Activated naive CD8-positive, alpha-beta T cell treated with anti-CD3 and anti-CD28 coated beads, Interleukin-2, amount 10 ng/mL, durations not matched to agents 7 days and 5 days (primary cell): ENCODE measurements around the gene SEC22A. TPM values are rescaled to one million over a fixed set of nuclear protein-coding genes. Genes with fewer than 3 reads are reported as not detected.

Experiments used
- ATAC-seq: fragments of 150-1000 bp; cut with Tn5 transposase; one replicate; pipeline ENCODE4 v1.10.0; 2021; ENCODE audit warnings: low read depth, moderate library complexity
- POLR2A ChIA-PET: fragments of 350-600 bp; sonication (Branson Sonifier 250); formaldehyde crosslinking; loops from one replicate; lab custom pipeline; 2021; ENCODE audit warnings: antibody characterized with exemption; lab: Charles Lee
- DNase-seq: peaks from one replicate; pipeline ENCODE4 v3.0.0; 2021
- H3K27ac Mint-ChIP-seq: one replicate; pipeline ENCODE4 v1.8.0; 2022; ENCODE audit warnings: mild to moderate bottlenecking, mixed read lengths
- H3K27me3 Mint-ChIP-seq: one replicate; pipeline ENCODE4 v1.8.0; 2022; ENCODE audit warnings: mild to moderate bottlenecking, moderate library complexity, mixed read lengths
- H3K36me3 Mint-ChIP-seq: one replicate; pipeline ENCODE4 v1.8.0; 2021; ENCODE audit warnings: mild to moderate bottlenecking, mixed read lengths
- H3K4me1 Mint-ChIP-seq: one replicate; pipeline ENCODE4 v1.8.0; 2021; ENCODE audit warnings: mixed read lengths
- H3K4me3 Mint-ChIP-seq: one replicate; pipeline ENCODE4 v1.8.0; 2022; ENCODE audit warnings: mild to moderate bottlenecking, moderate library complexity, mixed read lengths
- H3K9me3 Mint-ChIP-seq: one replicate; pipeline ENCODE4 v1.8.0; 2021; ENCODE audit warnings: mixed read lengths
- total RNA-seq, 2 experiments: library from RNA; stranded (reverse); gene quantifications; one replicate each; pipeline ENCODE4 v1.2.3, GENCODE V29; 2021

Gene SEC22A
- total RNA-seq, 2 experiments from 2014 or later, result 13.3 to 21.4 TPM

GRCh38 chr3:123300056-123300455 lies 98.3 kb downstream of the SEC22A start:
- Mint-ChIP-seq H3K27ac (no peak overlapping the region), H3K27me3 (no peaks in the 10 kb centered on the region), H3K4me3 (no peak overlapping the region), H3K36me3 (no peaks in the 10 kb centered on the region), H3K9me3 (no peaks in the 10 kb centered on the region), H3K4me1 (no peaks in the 10 kb centered on the region)
- ATAC-seq (no peak), DNase-seq (no peak)
- POLR2A ChIA-PET, result no interaction called here

- Mint-ChIP-seq H3K9me3 (no peaks in the 10 kb centered on the region), H3K27me3 (no peaks in the 10 kb centered on the region), H3K4me3 (no peak overlapping the region), H3K36me3 (no peaks in the 10 kb centered on the region), H3K27ac (no peak overlapping the region), H3K4me1 (no peaks in the 10 kb centered on the region)
- DNase-seq (no peak), ATAC-seq (no peak)
- POLR2A ChIA-PET, result no interaction called here
Observed at GRCh38 chr3:123300583-123300982, 98.8 kb downstream of the SEC22A start.

GRCh38 chr3:123301331-123302184 lies 99.8 kb downstream of the SEC22A start:
- H3K4me3 Mint-ChIP-seq, result no peak overlapping the region
- no peak overlapping the region for H3K27ac Mint-ChIP-seq
- no peaks in the 10 kb centered on the region for H3K4me1 Mint-ChIP-seq
- ATAC-seq, result no peak
- H3K36me3 Mint-ChIP-seq, result no peaks in the 10 kb centered on the region
- POLR2A ChIA-PET, result no interaction called here
- H3K9me3 Mint-ChIP-seq, result no peaks in the 10 kb centered on the region
- no peak for DNase-seq
- H3K27me3 Mint-ChIP-seq, result peaks cover 2% of the 10 kb centered on the region

GRCh38 chr3:123302961-123303360 lies 101.2 kb downstream of the SEC22A start:
- H3K9me3 Mint-ChIP-seq, result no peaks in the 10 kb centered on the region
- peaks cover 2% of the 10 kb centered on the region for H3K27me3 Mint-ChIP-seq
- ATAC-seq (no peak), DNase-seq (no peak)
- no peak overlapping the region for H3K4me3 Mint-ChIP-seq
- no peak overlapping the region for H3K27ac Mint-ChIP-seq
- no peaks in the 10 kb centered on the region for H3K4me1 Mint-ChIP-seq
- no peaks in the 10 kb centered on the region for H3K36me3 Mint-ChIP-seq
- POLR2A ChIA-PET, result no interaction called here

- Mint-ChIP-seq H3K4me1 (no peaks in the 10 kb centered on the region), H3K4me3 (no peak overlapping the region), H3K36me3 (no peaks in the 10 kb centered on the region), H3K9me3 (no peaks in the 10 kb centered on the region), H3K27ac (no peak overlapping the region), H3K27me3 (peaks cover 2% of the 10 kb centered on the region)
- DNase-seq (no peak), ATAC-seq (no peak)
- POLR2A ChIA-PET, result no interaction called here
Observed at GRCh38 chr3:123303976-123304560, 102.3 kb downstream of the SEC22A start.

GRCh38 chr3:123305192-123305591 lies 103.4 kb downstream of the SEC22A start:
- no peak overlapping the region for H3K4me3 Mint-ChIP-seq
- no peaks in the 10 kb centered on the region for H3K9me3 Mint-ChIP-seq
- POLR2A ChIA-PET, result no interaction called here
- no peak overlapping the region for H3K27ac Mint-ChIP-seq
- peaks cover 2% of the 10 kb centered on the region for H3K27me3 Mint-ChIP-seq
- H3K4me1 Mint-ChIP-seq, result no peaks in the 10 kb centered on the region
- ATAC-seq (no peak), DNase-seq (no peak)
- H3K36me3 Mint-ChIP-seq, result no peaks in the 10 kb centered on the region

- Mint-ChIP-seq H3K27ac (no peak overlapping the region), H3K4me1 (no peaks in the 10 kb centered on the region), H3K36me3 (no peaks in the 10 kb centered on the region), H3K9me3 (no peaks in the 10 kb centered on the region), H3K27me3 (peaks cover 6% of the 10 kb centered on the region), H3K4me3 (no peak overlapping the region)
- DNase-seq (no peak), ATAC-seq (no peak)
- POLR2A ChIA-PET, result interaction anchor here (0.6 kb wide), 1 partner anchor 1761 kb away, joined by 3 read pairs; the partner anchor contains the start of gene POLQ
Observed at GRCh38 chr3:123307064-123307463, 105.3 kb downstream of the SEC22A start.

GRCh38 chr3:123310186-123310585 lies 108.4 kb downstream of the SEC22A start:
- POLR2A ChIA-PET, result no interaction called here
- DNase-seq (no peak), ATAC-seq (no peak)
- H3K9me3 Mint-ChIP-seq, result no peaks in the 10 kb centered on the region
- H3K27ac Mint-ChIP-seq, result no peak overlapping the region
- H3K27me3 Mint-ChIP-seq, result peaks cover 8% of the 10 kb centered on the region
- no peaks in the 10 kb centered on the region for H3K36me3 Mint-ChIP-seq
- no peaks in the 10 kb centered on the region for H3K4me1 Mint-ChIP-seq
- H3K4me3 Mint-ChIP-seq, result no peak overlapping the region

GRCh38 chr3:123310741-123311140 lies 109.0 kb downstream of the SEC22A start:
- peaks cover 8% of the 10 kb centered on the region for H3K27me3 Mint-ChIP-seq
- no peaks in the 10 kb centered on the region for H3K9me3 Mint-ChIP-seq
- no peak for DNase-seq
- no peak overlapping the region for H3K27ac Mint-ChIP-seq
- POLR2A ChIA-PET, result no interaction called here
- H3K36me3 Mint-ChIP-seq, result no peaks in the 10 kb centered on the region
- no peak for ATAC-seq
- H3K4me3 Mint-ChIP-seq, result no peak overlapping the region
- no peaks in the 10 kb centered on the region for H3K4me1 Mint-ChIP-seq

- Mint-ChIP-seq H3K36me3 (no peaks in the 10 kb centered on the region), H3K4me3 (no peak overlapping the region), H3K4me1 (no peaks in the 10 kb centered on the region), H3K9me3 (no peaks in the 10 kb centered on the region), H3K27ac (no peak overlapping the region), H3K27me3 (peaks cover 6% of the 10 kb centered on the region)
- ATAC-seq (no peak), DNase-seq (no peak)
- POLR2A ChIA-PET, result no interaction called here
Observed at GRCh38 chr3:123311201-123311600, 109.5 kb downstream of the SEC22A start.

- POLR2A ChIA-PET, result no interaction called here
- H3K4me1 Mint-ChIP-seq, result no peaks in the 10 kb centered on the region
- peaks cover 9% of the 10 kb centered on the region for H3K27me3 Mint-ChIP-seq
- ATAC-seq (no peak), DNase-seq (no peak)
- H3K36me3 Mint-ChIP-seq, result no peaks in the 10 kb centered on the region
- H3K9me3 Mint-ChIP-seq, result no peaks in the 10 kb centered on the region
- no peak overlapping the region for H3K4me3 Mint-ChIP-seq
- H3K27ac Mint-ChIP-seq, result no peak overlapping the region
Observed at GRCh38 chr3:123312331-123313265, 110.9 kb downstream of the SEC22A start.

GRCh38 chr3:123313889-123314288 lies 112.1 kb downstream of the SEC22A start:
- Mint-ChIP-seq H3K4me1 (no peaks in the 10 kb centered on the region), H3K9me3 (no peaks in the 10 kb centered on the region), H3K27ac (peak overlapping the region; percentile 23), H3K4me3 (no peak overlapping the region), H3K27me3 (peaks cover 11% of the 10 kb centered on the region), H3K36me3 (no peaks in the 10 kb centered on the region)
- DNase-seq (no peak), ATAC-seq (no peak)
- POLR2A ChIA-PET, result no interaction called here
